HFF-Myc (cell line): ENCODE measurements around the gene CMIP.

Source experiments
- DNase-seq: peaks from one replicate; pipeline ENCODE4 v3.0.0-alpha.2; 2011; ENCODE audit warnings: low read depth; ENCODE audit errors: extremely low read depth
- H3K4me3 ChIP-seq: replicated peaks from 2 replicates; pipeline ENCODE4 v1.5.1; 2011; ENCODE audit warnings: low read depth, mild to moderate bottlenecking, control low read depth, low read length
- TF ChIP-seq, protein P1 (sequence below): IDR thresholded peaks from 2 replicates; pipeline ENCODE4 v1.5.1; 2012; ENCODE audit warnings: mild to moderate bottlenecking, low read depth, low read length, control low read depth; ENCODE audit errors: missing control alignments

CMIP gene

GRCh38 chr16:81715358-81716196 lies 271.0 kb downstream of the CMIP start:
- no peak overlapping the region for H3K4me3 ChIP-seq
- TF ChIP-seq, protein P1, sequence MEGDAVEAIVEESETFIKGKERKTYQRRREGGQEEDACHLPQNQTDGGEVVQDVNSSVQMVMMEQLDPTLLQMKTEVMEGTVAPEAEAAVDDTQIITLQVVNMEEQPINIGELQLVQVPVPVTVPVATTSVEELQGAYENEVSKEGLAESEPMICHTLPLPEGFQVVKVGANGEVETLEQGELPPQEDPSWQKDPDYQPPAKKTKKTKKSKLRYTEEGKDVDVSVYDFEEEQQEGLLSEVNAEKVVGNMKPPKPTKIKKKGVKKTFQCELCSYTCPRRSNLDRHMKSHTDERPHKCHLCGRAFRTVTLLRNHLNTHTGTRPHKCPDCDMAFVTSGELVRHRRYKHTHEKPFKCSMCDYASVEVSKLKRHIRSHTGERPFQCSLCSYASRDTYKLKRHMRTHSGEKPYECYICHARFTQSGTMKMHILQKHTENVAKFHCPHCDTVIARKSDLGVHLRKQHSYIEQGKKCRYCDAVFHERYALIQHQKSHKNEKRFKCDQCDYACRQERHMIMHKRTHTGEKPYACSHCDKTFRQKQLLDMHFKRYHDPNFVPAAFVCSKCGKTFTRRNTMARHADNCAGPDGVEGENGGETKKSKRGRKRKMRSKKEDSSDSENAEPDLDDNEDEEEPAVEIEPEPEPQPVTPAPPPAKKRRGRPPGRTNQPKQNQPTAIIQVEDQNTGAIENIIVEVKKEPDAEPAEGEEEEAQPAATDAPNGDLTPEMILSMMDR = no peak
- DNase-seq = no peak

- no peak overlapping the region for H3K4me3 ChIP-seq
- no peak for DNase-seq
- TF ChIP-seq, protein P1 = no peak
These were observed 272.0 kb downstream of the CMIP start for GRCh38 chr16:81716478-81717225.

DNA sequence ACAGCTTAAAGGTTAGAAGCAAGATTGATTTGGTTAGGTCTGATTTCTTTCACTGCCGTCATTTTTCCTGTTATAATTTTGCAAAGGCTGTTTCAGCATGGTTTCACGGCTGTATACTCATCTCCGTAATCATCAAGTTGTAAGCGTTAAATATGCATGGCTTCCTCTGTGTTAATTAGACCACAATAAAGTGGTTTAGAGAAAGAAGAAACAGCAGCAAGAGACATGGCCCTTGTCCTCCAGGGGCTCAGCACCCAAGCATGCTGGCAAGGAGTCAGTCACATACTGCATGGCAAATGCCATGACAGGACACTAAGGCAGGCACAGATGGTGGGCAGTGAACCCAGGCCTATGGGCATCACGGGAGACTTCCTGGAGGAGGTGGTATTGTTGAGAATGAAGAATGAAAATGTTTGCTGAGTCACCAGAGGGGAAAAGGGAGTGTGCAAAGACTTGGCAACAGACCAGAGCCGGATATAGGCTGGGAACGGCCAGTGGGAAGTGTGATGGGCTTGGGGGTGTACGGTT lies 273.1 kb downstream of the CMIP start:
- no peak overlapping the region for H3K4me3 ChIP-seq
- TF ChIP-seq, protein P1 = no peak
- no peak for DNase-seq

- DNase-seq = no peak
- TF ChIP-seq, protein P1 = no peak
- H3K4me3 ChIP-seq = no peak overlapping the region
These were observed 274.0 kb downstream of the CMIP start for GRCh38 chr16:81718637-81719036.

DNA sequence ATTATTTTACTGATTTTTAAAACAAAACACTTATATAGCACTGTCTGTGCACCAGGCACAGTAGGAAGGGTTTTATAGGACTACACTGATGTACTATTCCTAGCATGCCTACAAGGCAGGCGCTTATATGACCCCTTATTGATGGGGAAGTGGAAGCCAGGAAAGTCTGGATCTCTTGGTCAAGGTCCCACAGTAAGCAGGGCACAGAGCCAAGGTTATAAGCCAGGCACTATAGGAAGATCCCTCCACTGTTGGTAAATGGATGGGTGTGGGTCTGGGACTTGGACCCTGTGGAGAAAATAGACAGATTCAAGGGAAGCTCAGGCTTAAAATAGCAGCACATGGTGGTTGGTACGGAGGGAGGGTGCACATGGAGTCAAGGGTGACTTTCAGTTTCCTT lies 275.4 kb downstream of the CMIP start:
- TF ChIP-seq, protein P1 = no peak
- H3K4me3 ChIP-seq = no peak overlapping the region
- no peak for DNase-seq

DNA sequence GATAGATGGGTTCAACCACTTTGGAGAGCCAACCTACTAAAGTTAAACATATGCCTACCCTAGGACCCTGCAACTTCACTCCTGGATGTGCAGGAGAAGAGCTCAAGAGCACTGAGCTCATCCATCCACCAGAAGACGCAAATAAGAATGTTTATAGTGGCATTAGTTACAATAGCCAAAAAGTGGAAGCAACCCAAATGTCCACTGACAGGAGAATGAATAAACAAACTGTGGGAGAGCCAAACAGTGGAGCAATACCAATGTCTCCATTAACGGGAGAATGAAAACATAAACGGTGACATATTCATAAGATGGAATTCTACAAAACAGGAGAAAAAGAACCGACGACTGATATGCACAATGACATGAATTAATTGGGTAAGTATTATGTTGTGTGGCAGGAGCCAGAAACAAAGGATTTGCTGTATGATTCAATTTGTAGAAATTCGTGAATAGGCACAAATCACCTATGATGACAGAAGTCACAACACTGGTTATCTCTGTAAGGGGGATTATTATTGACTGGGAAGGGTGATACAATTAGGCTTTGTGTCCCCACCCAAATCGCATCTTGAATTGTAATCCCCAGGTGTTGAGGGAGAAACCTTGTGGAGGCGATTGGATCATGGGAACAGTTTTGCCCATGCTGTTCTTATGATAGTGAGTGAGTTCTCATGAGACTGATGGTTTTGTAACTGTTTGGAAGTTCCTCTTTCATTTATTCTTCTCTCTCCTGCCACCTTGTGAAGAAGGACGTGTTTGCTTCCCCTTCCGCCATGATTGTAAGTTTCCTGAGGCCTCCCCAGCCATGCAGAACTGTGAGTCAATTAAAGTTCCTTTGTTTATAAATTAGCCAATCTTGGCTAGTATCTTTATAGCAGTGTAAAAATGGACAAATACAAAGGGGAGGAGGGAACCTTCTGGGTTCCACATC lies 276.6 kb downstream of the CMIP start:
- TF ChIP-seq, protein P1 = no peak
- no peak for DNase-seq
- H3K4me3 ChIP-seq = no peak overlapping the region
